ENCODE data around the gene ELMO3.
A peak's percentile ranks its signal among the peaks of the same experiment; 100 is the strongest.

ELMO3 gene

GRCh38 chr16:67177743-67178699 is 20.9 kb upstream of the ELMO3 start:
- TF ChIP-seq CTCF (IDR thresholded peaks at IDR 0.05; ENCODE audit: low read depth, low read length), result no peak
- H3K4me3 ChIP-seq (ENCODE audit: low read depth, low read length), result no peak overlapping the region
- peak; percentile 48 for DNase-seq (ENCODE audit: low read depth, low spot score)
- in situ Hi-C loops (cut with HindIII; ENCODE audit: low sequenced_read_pairs), result no loop called here

- in situ Hi-C loops (cut with HindIII; ENCODE audit: low sequenced_read_pairs), result no loop called here
- TF ChIP-seq CTCF (IDR thresholded peaks at IDR 0.05; ENCODE audit: low read depth, low read length), result no peak
- no peak overlapping the region for H3K4me3 ChIP-seq (ENCODE audit: low read depth, low read length)
- no peak for DNase-seq (ENCODE audit: low read depth, low spot score)
Observed at GRCh38 chr16:67179421-67180080, 19.4 kb upstream of the ELMO3 start.

DNA sequence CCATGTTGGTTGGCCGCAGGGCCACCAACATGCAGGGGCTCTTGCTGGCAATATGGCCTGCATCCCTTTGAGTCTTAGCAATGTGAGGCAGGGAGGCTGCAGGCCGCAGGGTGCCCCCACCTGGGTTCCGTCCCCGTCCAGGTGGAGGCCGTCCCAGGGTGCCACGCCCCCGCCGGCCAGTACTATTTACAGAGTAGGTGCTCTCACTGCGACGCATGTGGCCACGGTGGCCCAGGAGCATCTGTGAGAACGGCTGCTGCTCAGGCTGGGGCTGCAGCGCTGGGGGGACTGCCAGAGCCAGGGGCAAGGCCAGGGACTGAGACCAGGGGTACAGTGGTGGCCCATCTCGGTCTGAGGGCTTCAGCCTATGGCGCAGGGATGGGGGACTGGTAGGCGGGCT is 18.8 kb upstream of the ELMO3 start:
- H3K4me3 ChIP-seq (ENCODE audit: low read depth, low read length), result no peak overlapping the region
- no peak for DNase-seq (ENCODE audit: low read depth, low spot score)
- in situ Hi-C loops (cut with HindIII; ENCODE audit: low sequenced_read_pairs), result no loop called here
- no peak for TF ChIP-seq CTCF (IDR thresholded peaks at IDR 0.05; ENCODE audit: low read depth, low read length)

DNA sequence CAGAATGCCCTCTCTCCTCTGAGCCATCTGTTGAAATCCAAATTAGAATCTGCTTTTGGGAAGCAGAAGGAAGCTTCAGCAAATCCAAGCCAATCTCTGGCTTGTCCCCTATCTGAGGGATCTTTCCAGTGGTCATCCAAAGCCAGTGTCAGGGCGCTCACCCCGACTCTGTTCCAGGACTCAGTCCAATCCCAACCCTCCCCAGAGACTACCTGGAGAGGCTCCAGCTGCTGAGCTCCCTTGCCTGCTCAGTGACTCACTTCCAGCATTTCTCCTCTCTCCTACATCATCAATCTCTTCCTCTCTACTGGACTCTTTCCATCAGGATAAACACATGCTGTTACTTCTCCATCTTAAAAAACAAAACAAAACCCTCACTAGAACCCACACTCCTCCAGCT is 17.6 kb upstream of the ELMO3 start:
- no peak overlapping the region for H3K4me3 ChIP-seq (ENCODE audit: low read depth, low read length)
- no peak for TF ChIP-seq CTCF (IDR thresholded peaks at IDR 0.05; ENCODE audit: low read depth, low read length)
- peak; percentile 84 for DNase-seq (ENCODE audit: low read depth, low spot score)
- in situ Hi-C loops (cut with HindIII; ENCODE audit: low sequenced_read_pairs), result no loop called here

GRCh38 chr16:67182288-67182687 is 16.6 kb upstream of the ELMO3 start:
- in situ Hi-C loops (cut with HindIII; ENCODE audit: low sequenced_read_pairs), result no loop called here
- no peak for TF ChIP-seq CTCF (IDR thresholded peaks at IDR 0.05; ENCODE audit: low read depth, low read length)
- no peak for DNase-seq (ENCODE audit: low read depth, low spot score)
- no peak overlapping the region for H3K4me3 ChIP-seq (ENCODE audit: low read depth, low read length)

GRCh38 chr16:67183284-67183626 is 15.7 kb upstream of the ELMO3 start:
- in situ Hi-C loops (cut with HindIII; ENCODE audit: low sequenced_read_pairs), result no loop called here

More at GRCh38 chr16:67183284-67183626, 15.7 kb upstream of the ELMO3 start:
- H3K4me3 ChIP-seq (ENCODE audit: low read depth, low read length), result peak overlapping the region; percentile 63
- no peak for DNase-seq (ENCODE audit: low read depth, low spot score)
- no peak for TF ChIP-seq CTCF (IDR thresholded peaks at IDR 0.05; ENCODE audit: low read depth, low read length)
